Parathyroid adenoma (tissue), 2 donors: Measurements from ENCODE around the gene USE1.
"Not testable (repeated sequence)": the region's sequence is repeated elsewhere in the genome, so short reads cannot be mapped to it uniquely, and the experiment has no call there.

Experiments
- H2AFZ ChIP-seq: fragments of 300-600 bp; sonication (generic); one replicate; pipeline ENCODE4 v1.7.0; 2017; ENCODE audit warnings: antibody characterized with exemption, mild to moderate bottlenecking
- H3K27ac ChIP-seq: fragments of 300-600 bp; sonication (generic); one replicate; pipeline ENCODE4 v1.7.0; 2017
- H3K27me3 ChIP-seq: fragments of 300-600 bp; sonication (generic); one replicate; pipeline ENCODE4 v1.7.0; 2017; ENCODE audit warnings: low read length; ENCODE audit not compliant: control insufficient read depth, insufficient read depth
- H3K36me3 ChIP-seq: fragments of 300-600 bp; sonication (generic); one replicate; pipeline ENCODE4 v1.7.0; 2017; ENCODE audit warnings: low read length; ENCODE audit not compliant: control insufficient read depth, insufficient read depth
- H3K4me1 ChIP-seq: fragments of 300-600 bp; sonication (generic); one replicate; pipeline ENCODE4 v1.7.0; 2017; ENCODE audit warnings: control low read depth
- H3K4me2 ChIP-seq: fragments of 300-600 bp; sonication (generic); one replicate; pipeline ENCODE4 v1.7.0; 2017; ENCODE audit warnings: low read length
- H3K4me3 ChIP-seq: fragments of 300-600 bp; sonication (generic); one replicate; pipeline ENCODE4 v1.7.0; 2017; ENCODE audit warnings: low read depth, low read length
- H3K79me2 ChIP-seq: fragments of 300-600 bp; sonication (generic); one replicate; pipeline ENCODE4 v1.7.0; 2017; ENCODE audit warnings: control low read depth
- H3K9ac ChIP-seq: fragments of 300-600 bp; sonication (generic); one replicate; pipeline ENCODE4 v1.7.0; 2017; ENCODE audit warnings: mild to moderate bottlenecking
- H3K9me3 ChIP-seq: fragments of 300-600 bp; sonication (generic); one replicate; pipeline ENCODE4 v1.7.0; 2017; ENCODE audit warnings: low read length; ENCODE audit not compliant: control insufficient read depth
- CTCF ChIP-seq: fragments of 300-600 bp; sonication (generic); IDR thresholded peaks from one replicate; pipeline ENCODE4 v1.7.0; 2017; ENCODE audit warnings: antibody characterized with exemption, mild to moderate bottlenecking
- donor health status: primary hyperparathyroidism.

Gene USE1

GRCh38 chr19:17183858-17184321 is 31.3 kb upstream of the USE1 start:
- no peaks in the 10 kb centered on the region for H3K36me3 ChIP-seq
- H3K9me3 ChIP-seq: no peaks in the 10 kb centered on the region
- no peaks in the 10 kb centered on the region for H3K4me1 ChIP-seq
- H3K9ac ChIP-seq: no peak overlapping the region
- no peak overlapping the region for H2AFZ ChIP-seq
- H3K27me3 ChIP-seq: no peaks in the 10 kb centered on the region
- no peak overlapping the region for H3K4me2 ChIP-seq
- H3K27ac ChIP-seq: no peak overlapping the region
- no peaks in the 10 kb centered on the region for H3K79me2 ChIP-seq
- H3K4me3 ChIP-seq: no peak overlapping the region
- no peak for TF ChIP-seq CTCF

- no peaks in the 10 kb centered on the region for H3K9me3 ChIP-seq
- no peak overlapping the region for H3K27ac ChIP-seq
- no peak overlapping the region for H3K4me2 ChIP-seq
- no peaks in the 10 kb centered on the region for H3K79me2 ChIP-seq
- no peak for TF ChIP-seq CTCF
- no peak overlapping the region for H3K4me3 ChIP-seq
- H3K27me3 ChIP-seq: no peaks in the 10 kb centered on the region
- H3K9ac ChIP-seq: no peak overlapping the region
- H2AFZ ChIP-seq: no peak overlapping the region
- H3K4me1 ChIP-seq: no peaks in the 10 kb centered on the region
- H3K36me3 ChIP-seq: no peaks in the 10 kb centered on the region
These were observed 30.8 kb upstream of the USE1 start for GRCh38 chr19:17184371-17184841.

GRCh38 chr19:17185590-17185989 is 29.6 kb upstream of the USE1 start:
- Histone ChIP-seq H3K4me3 (no peak overlapping the region), H3K36me3 (no peaks in the 10 kb centered on the region), H3K4me2 (no peak overlapping the region), H3K9ac (no peak overlapping the region), H3K79me2 (no peaks in the 10 kb centered on the region), H3K4me1 (no peaks in the 10 kb centered on the region), H3K27me3 (no peaks in the 10 kb centered on the region), H2AFZ (no peak overlapping the region), H3K27ac (no peak overlapping the region), H3K9me3 (no peaks in the 10 kb centered on the region)
- no peak for TF ChIP-seq CTCF

GRCh38 chr19:17191736-17192135 is 23.4 kb upstream of the USE1 start:
- H2AFZ ChIP-seq, H3K4me1 ChIP-seq, H3K79me2 ChIP-seq, H3K4me3 ChIP-seq, H3K9me3 ChIP-seq, H3K27me3 ChIP-seq, H3K36me3 ChIP-seq, H3K4me2 ChIP-seq, H3K27ac ChIP-seq, H3K9ac ChIP-seq: not testable (repeated sequence)

- H3K36me3 ChIP-seq: no peaks in the 10 kb centered on the region
- no peak overlapping the region for H3K9ac ChIP-seq
- H3K79me2 ChIP-seq: no peaks in the 10 kb centered on the region
- no peak overlapping the region for H3K27ac ChIP-seq
- no peak overlapping the region for H3K4me2 ChIP-seq
- no peak for TF ChIP-seq CTCF
- no peaks in the 10 kb centered on the region for H3K9me3 ChIP-seq
- H3K27me3 ChIP-seq: no peaks in the 10 kb centered on the region
- H3K4me3 ChIP-seq: no peak overlapping the region
- no peaks in the 10 kb centered on the region for H3K4me1 ChIP-seq
- H2AFZ ChIP-seq: no peak overlapping the region
These were observed 22.4 kb upstream of the USE1 start for GRCh38 chr19:17192751-17193150.
